NCI-H1417 (cell line): ENCODE measurements around the gene PTGS1.
"Not testable (repeated sequence)": the region's sequence is repeated elsewhere in the genome, so short reads cannot be mapped to it uniquely, and the experiment has no call there.

Experiments used
- DNase-seq, 3 experiments: peaks; one replicate each; lab custom pipeline; 2025; lab: John Stamatoyannopoulos, UW

PTGS1 gene

GRCh38 chr9:122398371-122398924 lies 27.6 kb downstream of the PTGS1 start:
- DNase-seq: no peak

DNA sequence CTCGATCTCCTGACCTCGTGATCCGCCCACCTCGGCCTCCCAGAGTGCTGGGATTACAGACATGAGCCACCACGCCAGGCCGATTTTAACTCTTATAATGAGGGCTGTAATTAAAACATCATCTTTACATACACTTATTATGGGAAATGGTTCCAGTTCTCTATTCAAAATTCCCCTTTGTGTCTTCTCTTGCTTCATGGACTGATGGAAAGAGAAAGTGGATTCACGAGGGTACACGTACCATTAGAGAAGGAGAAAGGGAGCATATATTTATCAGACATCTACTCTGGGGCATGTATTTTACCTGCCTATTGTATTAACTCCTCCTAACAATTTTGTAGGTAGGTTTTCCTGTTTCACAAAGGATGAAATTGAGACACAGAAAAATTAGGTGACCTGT lies 31.1 kb downstream of the PTGS1 start:
- DNase-seq: no peak

DNA sequence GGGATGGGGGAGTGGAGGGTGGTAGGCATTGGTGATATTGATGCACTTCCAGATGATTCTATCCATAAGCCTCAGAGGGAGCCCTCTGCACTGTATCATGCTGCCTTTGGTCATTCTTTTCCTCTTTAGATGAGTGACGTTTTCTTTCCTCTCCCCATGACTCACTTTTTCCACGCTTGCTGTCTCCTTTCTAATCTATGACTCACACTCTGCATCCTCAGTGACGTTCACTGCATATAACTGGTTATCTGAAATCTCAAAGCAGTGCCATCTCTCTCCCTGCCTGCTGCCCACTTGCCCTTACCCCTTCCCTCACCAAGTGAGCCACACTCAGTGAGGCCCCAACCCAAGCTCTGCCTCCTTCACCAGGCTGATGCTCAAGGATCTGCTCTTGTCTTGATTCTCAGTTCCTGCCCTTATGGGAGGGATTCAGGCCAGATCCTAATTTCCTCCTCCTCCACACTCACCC lies 31.6 kb downstream of the PTGS1 start:
- DNase-seq: peak in 1 of 3 experiments; percentile 6

DNA sequence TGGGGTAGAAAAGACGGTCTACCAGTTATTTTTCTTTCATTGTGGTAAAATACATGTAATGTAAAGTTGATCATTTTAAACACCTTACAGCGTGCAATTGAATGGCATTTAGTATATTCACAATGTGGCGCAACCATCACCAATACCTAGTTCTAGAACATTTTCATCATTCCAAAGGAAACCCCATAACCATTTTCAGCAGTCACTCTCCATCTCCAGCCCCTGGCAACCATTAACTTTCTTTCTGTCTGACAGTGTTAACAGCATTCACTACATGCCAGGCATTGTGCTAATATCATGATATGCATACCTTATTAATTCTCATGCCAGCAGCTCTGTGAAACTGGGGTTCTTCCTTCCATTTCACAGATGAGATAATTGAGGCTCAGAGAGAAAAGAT lies 32.0 kb downstream of the PTGS1 start:
- DNase-seq: no peak

DNA sequence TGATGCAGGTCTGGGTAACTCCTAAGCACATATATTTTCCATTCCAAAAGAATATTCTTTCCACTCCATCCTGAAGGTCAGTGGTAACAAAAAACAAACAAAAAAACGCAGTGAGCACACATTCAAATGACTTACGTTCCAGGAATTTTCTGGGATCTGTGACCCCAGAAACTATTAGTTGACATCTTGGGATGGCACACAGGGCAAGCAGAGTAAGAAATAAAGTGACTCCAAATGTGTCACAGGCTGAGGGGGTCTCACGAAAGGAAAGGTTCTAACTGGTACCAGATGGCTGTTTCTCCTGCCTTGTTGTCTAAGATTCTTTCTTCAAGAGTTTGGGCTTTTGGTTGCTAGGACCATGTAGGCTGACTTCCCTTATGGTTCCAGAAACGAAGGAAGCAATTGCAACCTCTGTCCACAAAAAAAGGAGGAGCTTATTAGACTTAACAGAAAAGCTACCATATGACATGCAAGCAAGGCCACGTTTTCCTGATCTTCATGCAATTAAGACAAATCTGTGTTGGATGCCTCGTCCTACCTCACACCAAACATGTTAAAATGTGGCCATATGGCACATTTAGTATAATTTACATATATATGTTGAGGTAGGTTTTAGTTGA lies 32.7 kb downstream of the PTGS1 start:
- no peak for DNase-seq

GRCh38 chr9:122405304-122406069 lies 34.7 kb downstream of the PTGS1 start:
- not testable (repeated sequence) for DNase-seq

DNA sequence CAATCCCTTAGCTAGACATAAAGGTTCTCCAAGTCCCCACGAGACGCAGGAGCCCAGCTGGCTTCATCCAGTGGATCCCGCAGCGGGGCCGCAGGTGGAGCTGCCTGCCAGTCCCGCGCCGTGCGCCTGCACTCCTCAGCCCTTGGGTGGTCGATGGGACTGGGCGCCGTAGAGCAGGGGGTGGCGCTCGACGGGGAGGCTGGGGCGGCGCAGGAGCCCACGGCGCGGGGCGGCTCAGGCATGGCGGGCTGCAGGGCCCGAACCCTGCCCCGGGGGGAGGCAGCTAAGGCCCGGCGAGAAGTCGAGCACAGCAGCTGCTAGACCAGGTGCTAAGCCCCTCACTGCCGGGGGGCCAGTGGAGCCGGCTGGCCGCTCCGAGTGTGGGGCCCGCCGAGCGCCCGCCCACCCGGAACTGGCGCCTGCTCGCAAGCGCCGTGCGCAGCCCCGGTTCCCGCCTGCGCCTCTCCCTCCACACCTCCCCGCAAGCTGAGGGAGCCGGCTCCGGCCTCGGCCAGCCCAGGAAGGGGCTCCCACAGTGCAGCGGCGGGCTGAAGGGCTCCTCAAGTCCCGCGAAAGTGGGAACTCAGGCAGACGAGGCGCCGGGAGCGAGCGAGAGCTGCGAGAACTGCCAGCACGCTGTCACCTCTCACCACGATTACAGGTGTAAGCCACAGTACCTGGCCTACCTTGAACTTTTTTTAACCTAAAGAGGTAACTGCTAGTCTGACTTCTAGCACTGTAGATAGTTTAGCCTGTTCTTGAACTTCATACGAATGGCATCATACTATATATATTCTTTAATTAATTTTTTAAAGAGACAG lies 35.5 kb downstream of the PTGS1 start:
- DNase-seq: no peak

- DNase-seq: peak in 2 of 3 experiments; percentile 10 to 39
Observed at GRCh38 chr9:122414108-122414507, 43.3 kb downstream of the PTGS1 start.

DNA sequence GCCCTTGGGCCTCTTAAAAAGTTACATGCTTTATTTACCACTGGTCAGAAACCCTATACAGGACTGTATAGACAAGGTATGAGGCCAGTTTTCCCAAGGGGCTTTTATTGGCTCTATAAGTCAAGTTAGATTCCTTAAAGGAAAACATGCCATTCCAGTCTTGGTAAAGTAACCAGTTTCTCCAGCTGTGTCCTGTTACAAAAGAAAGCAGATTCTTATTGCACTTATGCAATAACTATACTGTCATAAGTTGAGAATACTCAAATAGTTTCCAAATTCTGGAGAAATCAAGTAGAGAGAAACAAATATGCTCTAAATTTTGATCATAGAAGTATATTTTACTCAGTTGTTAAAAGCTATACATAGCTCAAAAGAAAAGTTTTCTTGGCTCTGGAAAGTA lies 47.2 kb downstream of the PTGS1 start:
- DNase-seq: no peak

DNA sequence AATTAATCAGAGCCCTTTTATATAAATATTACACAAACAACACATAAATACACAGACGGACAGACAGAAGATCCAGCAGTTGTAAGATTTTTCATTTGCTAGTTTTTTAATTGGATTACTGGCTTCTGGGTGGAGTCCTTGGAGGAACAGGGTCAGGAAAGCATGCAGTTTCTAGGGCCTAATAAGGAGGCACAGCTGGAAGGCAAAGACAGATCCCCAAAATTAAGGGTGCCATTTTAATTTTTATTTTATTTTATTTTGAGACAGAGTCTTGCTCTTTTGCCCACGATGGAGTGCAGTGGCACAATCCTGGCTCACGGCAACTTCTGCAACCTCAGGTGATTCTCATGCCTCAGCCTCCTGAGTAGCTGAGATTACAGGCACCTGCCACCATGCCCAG lies 49.5 kb downstream of the PTGS1 start:
- DNase-seq: no peak

- DNase-seq: no peak
Observed at GRCh38 chr9:122425087-122425486, 54.3 kb downstream of the PTGS1 start.

DNA sequence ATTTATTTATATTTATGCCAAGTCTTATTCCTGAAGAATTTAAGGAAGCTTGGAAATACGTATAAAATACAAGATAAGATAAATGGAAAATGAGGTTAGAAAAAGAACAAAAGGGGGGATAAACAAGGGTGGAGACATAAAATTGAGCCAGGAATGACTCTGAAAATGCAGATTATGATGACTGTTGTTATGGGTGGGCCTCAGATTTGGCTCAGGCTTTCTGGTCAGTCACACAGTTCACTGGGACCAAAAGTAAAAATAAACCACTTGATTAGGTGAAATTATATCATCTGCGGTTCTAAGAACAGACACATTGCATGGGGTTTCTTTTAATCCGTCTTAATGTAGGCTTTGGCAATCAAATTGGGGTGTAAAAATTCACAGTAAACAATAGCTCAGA lies 55.9 kb downstream of the PTGS1 start:
- no peak for DNase-seq

- no peak for DNase-seq
Observed at GRCh38 chr9:122442568-122442967, 71.7 kb downstream of the PTGS1 start.

DNA sequence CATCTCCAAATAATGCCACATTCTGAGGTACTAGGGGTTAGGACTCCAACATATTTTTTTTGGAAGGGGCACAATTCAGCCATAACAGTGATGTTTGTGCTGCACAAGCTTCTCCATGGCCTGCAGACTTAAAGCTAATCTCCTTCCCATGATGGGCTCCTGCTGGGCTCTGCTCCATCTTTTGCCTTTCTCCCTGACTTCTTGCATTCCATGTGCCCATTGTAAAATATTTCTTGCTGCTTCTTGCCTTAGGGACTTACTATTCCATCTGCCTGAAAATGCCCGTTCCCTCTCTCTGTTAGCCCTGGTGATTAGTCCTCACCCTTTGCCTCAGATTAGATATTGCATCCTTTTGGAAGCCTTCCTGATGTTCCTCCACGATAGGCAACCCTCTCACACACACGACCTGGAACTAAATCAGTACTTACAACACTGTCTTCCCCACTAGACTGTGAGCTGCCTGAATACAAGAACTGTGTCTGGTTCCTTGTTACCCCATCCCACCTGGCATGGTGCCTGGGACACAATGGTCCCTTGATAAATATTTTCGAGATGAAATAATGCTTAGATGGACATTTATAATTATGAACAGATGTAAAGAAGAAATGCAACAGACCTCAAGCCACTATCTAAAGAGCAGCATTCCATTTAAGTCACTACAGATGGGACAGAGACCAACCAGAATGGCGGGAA lies 73.4 kb downstream of the PTGS1 start:
- no peak for DNase-seq
